Heart left ventricle (tissue), 13 donors: Measurements from ENCODE around the gene MARCOL.

Experiments used
- CTCF ChIP-seq, 12 donors: fragments of 200-600 bp; sonication (generic) in 4 of 12; IDR thresholded peaks; one replicate each; pipeline versions ENCODE4 v1.5.0 to v1.8.0; 2018 to 2022; ENCODE audit warnings: antibody characterized with exemption in 12 of 12, mild to moderate bottlenecking in 5 of 12
- POLR2A ChIP-seq, 2 donors: fragments of 450-650 bp; IDR thresholded peaks; one replicate each; pipeline ENCODE4 v1.6.1; 2017; ENCODE audit warnings: antibody characterized with exemption in 2 of 2, mild to moderate bottlenecking in 2 of 2, moderate library complexity in 2 of 2
- donor health status: ischemic (EF 13 %, LVEDD 7.1; RV severe dilation, severe dysfunction).
- donor health status: DM: no; HTN: yes; CAD: no.
- donor health status: DM: no; HTN: no; CAD: no.
- donor health status: ischemic (EF 25% LVEDD 6.9; RV normal size, moderate dysfunction).
- donor health status: ischemic (EF 25% LVEDD 5.7; RV mildly dilated, moderate dysfunction).
- donor health status: ischemic (EF 35%, LVEDD 5.7; RV mildly dilated, moderate dysfunction).
- donor health status: nonischemic (EF 11% LVEDD 7.7; RV severe dilation, severe dysfunction).
- donor health status: DM: yes; HTN: yes; CAD: no.
- donor health status: PGD.
- donor health status: ischemic (EF 29% LVEDD 5.4; RV normal size, mild dysfunction).
- donor health status: nonischemic (EF 23%, LVEDD 6.1; RV moderate dilation, normal function).

GRCh38 chr5:148268566-148268965 lies 30.2 kb downstream of the MARCOL start, which contains the start of gene SPINK13:
- TF ChIP-seq CTCF (IDR thresholded peaks at IDR 0.05) = no peak
- no peak for TF ChIP-seq POLR2A (IDR thresholded peaks at IDR 0.05)
